SK-N-SH (cell line): Measurements from ENCODE around the gene POLR3G. TPM values are rescaled to one million over a fixed set of nuclear protein-coding genes. Genes with fewer than 3 reads are reported as not detected.

ENCODE experiments used
- CTCF ChIA-PET: fragments of 300-600, 350-600 bp; formaldehyde crosslinking; extraction: SDS; loops from one replicate; lab custom pipeline; 2021; lab: Yijun Ruan, JAX
- POLR2A ChIA-PET: fragments of 350-600 bp; sonication (Branson Sonifier 250); formaldehyde crosslinking; extraction: SDS; loops from one replicate; lab custom pipeline; 2020; ENCODE audit warnings: antibody characterized with exemption, inconsistent platforms; lab: Yijun Ruan, JAX
- DNase-seq: peaks from one replicate; pipeline ENCODE4 v3.0.0; 2012
- H2AFZ ChIP-seq: fragments of 200-600 bp; sonication (generic); 2 replicates; pipeline ENCODE4 v1.8.1; 2016; ENCODE audit warnings: antibody characterized with exemption, mild to moderate bottlenecking, low read depth
- H3F3A ChIP-seq: fragments of 200-600 bp; sonication (generic); replicated peaks from 2 replicates; pipeline ENCODE3; 2016; ENCODE audit warnings: antibody characterized with exemption, mild to moderate bottlenecking; ENCODE audit not compliant: insufficient read depth
- H3K27ac ChIP-seq, 2 experiments: fragments of 200-500 bp in 1 of 2; fragments of 200-600 bp in 1 of 2; sonication (Bioruptor generic) in 1 of 2; sonication (generic), shearing (Covaris generic) in 1 of 2; 2 replicates each; pipeline versions ENCODE4 v1.5.1 to v1.6.1; 2014 to 2016; ENCODE audit warnings: low read depth in 2 of 2, inconsistent platforms in 1 of 2, low read length in 1 of 2, mild to moderate bottlenecking in 1 of 2, mixed read lengths in 1 of 2
- H3K27me3 ChIP-seq: fragments of 200-600 bp; sonication (generic), shearing (Covaris generic); 2 replicates; pipeline ENCODE4 v1.6.1; 2016; ENCODE audit warnings: mixed run types; ENCODE audit not compliant: insufficient read depth
- H3K36me3 ChIP-seq, 2 experiments: fragments of 200-500 bp in 1 of 2; fragments of 200-600 bp in 1 of 2; sonication (Bioruptor generic) in 1 of 2; sonication (generic) in 1 of 2; replicated peaks in 1 of 2; 2 replicates each; pipeline versions ENCODE3 to v1.5.1; 2014 to 2016; ENCODE audit warnings: low read length in 1 of 2, mild to moderate bottlenecking in 1 of 2; ENCODE audit not compliant: insufficient read depth in 2 of 2, control insufficient read depth in 1 of 2
- H3K4me1 ChIP-seq, 2 experiments: fragments of 200-500 bp in 1 of 2; fragments of 200-600 bp in 1 of 2; sonication (Bioruptor generic) in 1 of 2; sonication (generic), shearing (Covaris generic) in 1 of 2; 2 replicates each; pipeline versions ENCODE4 v1.5.1 to v1.6.1; 2014 to 2016; ENCODE audit warnings: low read depth in 1 of 2, low read length in 1 of 2, mixed run types in 1 of 2; ENCODE audit not compliant: insufficient read depth in 2 of 2, control insufficient read depth in 1 of 2
- H3K4me2 ChIP-seq: fragments of 200-600 bp; sonication (generic), shearing (Covaris generic); 2 replicates; pipeline ENCODE4 v1.6.1; 2017; ENCODE audit warnings: mixed run types
- H3K4me3 ChIP-seq, 2 experiments: fragments of 200-500 bp in 1 of 2; fragments of 200-600 bp in 1 of 2; sonication (Bioruptor generic) in 1 of 2; sonication (generic), shearing (Covaris generic) in 1 of 2; 2 replicates each; pipeline versions ENCODE4 v1.5.1 to v1.8.1; 2014 to 2016; ENCODE audit warnings: low read depth in 2 of 2, inconsistent platforms in 1 of 2, low read length in 1 of 2, mild to moderate bottlenecking in 1 of 2, mixed read lengths in 1 of 2, moderate library complexity in 1 of 2
- H3K79me2 ChIP-seq: fragments of 200-600 bp; sonication (generic); 2 replicates; pipeline ENCODE4 v1.8.1; 2017; ENCODE audit warnings: mild to moderate bottlenecking; ENCODE audit not compliant: insufficient read depth
- H3K9ac ChIP-seq: fragments of 200-600 bp; sonication (generic); 2 replicates; pipeline ENCODE4 v1.6.1; 2017; ENCODE audit warnings: mixed run types
- H3K9me2 ChIP-seq: fragments of 200-600 bp; sonication (generic); 2 replicates; pipeline ENCODE4 v1.6.1; 2017; ENCODE audit warnings: mixed run types
- H3K9me3 ChIP-seq: fragments of 200-600 bp; sonication (generic); 2 replicates; pipeline ENCODE4 v1.6.1; 2017; ENCODE audit warnings: mixed run types, mild to moderate bottlenecking, moderate library complexity
- H4K20me1 ChIP-seq: fragments of 200-600 bp; sonication (generic); 2 replicates; pipeline ENCODE4 v1.6.1; 2017; ENCODE audit warnings: mild to moderate bottlenecking, mixed run types; ENCODE audit not compliant: insufficient read depth
- ELF1 ChIP-seq: IDR thresholded peaks from 2 replicates; pipeline ENCODE4 v1.4.0; 2012
- EP300 ChIP-seq, 2 experiments: IDR thresholded peaks; 2 replicates each; pipeline versions ENCODE4 v1.4.0 to v1.6.1; 2012; ENCODE audit warnings: borderline replicate concordance in 1 of 2, low read depth in 1 of 2, low read length in 1 of 2
- FOXJ3 ChIP-seq: sonication (generic); formaldehyde crosslinking; IDR thresholded peaks from 2 replicates; pipeline ENCODE4 v1.5.1; 2020; ENCODE audit warnings: mild to moderate bottlenecking, missing genetic modification reagents
- FOXM1 ChIP-seq: IDR thresholded peaks from 2 replicates; pipeline ENCODE4 v1.4.0; 2012; ENCODE audit warnings: low read depth, mild to moderate bottlenecking
- GABPA ChIP-seq: IDR thresholded peaks from 2 replicates; pipeline ENCODE4 v1.4.0; 2012; ENCODE audit warnings: low read depth, mild to moderate bottlenecking
- JUND ChIP-seq: IDR thresholded peaks from 2 replicates; pipeline ENCODE4 v1.4.0; 2012
- MAX ChIP-seq: IDR thresholded peaks from 2 replicates; pipeline ENCODE4 v1.4.0; 2012; ENCODE audit warnings: low read depth
- MEF2A ChIP-seq: IDR thresholded peaks from 2 replicates; pipeline ENCODE4 v1.4.0; 2012; ENCODE audit warnings: low read depth, borderline replicate concordance
- NFIC ChIP-seq: IDR thresholded peaks from 2 replicates; pipeline ENCODE4 v1.4.0; 2012; ENCODE audit warnings: borderline replicate concordance
- PBX3 ChIP-seq: IDR thresholded peaks from 2 replicates; pipeline ENCODE4; 2012
- POLR2AphosphoS5 ChIP-seq: IDR thresholded peaks from 2 replicates; pipeline ENCODE4 v1.6.1; 2012; ENCODE audit warnings: low read depth, low read length
- RAD21 ChIP-seq: IDR thresholded peaks from 2 replicates; pipeline ENCODE4 v1.6.1; 2012; ENCODE audit warnings: mild to moderate bottlenecking, low read length
- RFX5 ChIP-seq: IDR thresholded peaks from 2 replicates; pipeline ENCODE4 v1.6.1; 2012; ENCODE audit warnings: mild to moderate bottlenecking, improper control_type of control experiment, low read length
- RXRA ChIP-seq: IDR thresholded peaks from 2 replicates; pipeline ENCODE4 v1.4.0; 2012; ENCODE audit warnings: low read depth, mild to moderate bottlenecking, borderline replicate concordance
- SMC3 ChIP-seq: IDR thresholded peaks from 2 replicates; pipeline ENCODE4 v1.6.1; 2012; ENCODE audit warnings: low read depth, low read length, improper control_type of control experiment
- TAF1 ChIP-seq: IDR thresholded peaks from 2 replicates; pipeline ENCODE4 v1.6.1; 2012; ENCODE audit warnings: low read depth, mild to moderate bottlenecking, low read length, moderate library complexity, borderline replicate concordance
- TEAD4 ChIP-seq: IDR thresholded peaks from 2 replicates; pipeline ENCODE4 v1.4.0; 2012; ENCODE audit warnings: mild to moderate bottlenecking, borderline replicate concordance; ENCODE audit not compliant: insufficient read depth
- USF2 ChIP-seq: fragments of 150-350 bp; IDR thresholded peaks from 2 replicates; pipeline ENCODE4 v1.6.1; 2017; ENCODE audit warnings: antibody characterized with exemption, low read length, low read depth, borderline replicate concordance
- ZBTB33 ChIP-seq: IDR thresholded peaks from 2 replicates; pipeline ENCODE4 v1.4.0; 2012; ENCODE audit warnings: low read depth, borderline replicate concordance
- WGBS: methylation state at CpG from one replicate; pipeline ENCODE4 v1.1.6; 2017; ENCODE audit warnings: low lambda C conversion rate; 5-methylcytosine and 5-hydroxymethylcytosine counted together
- polyA plus RNA-seq, 3 experiments: library from polyadenylated mRNA; depleted of rRNA; stranded (reverse); fragments of >200 nt; gene quantifications; 2 replicates each; pipeline ENCODE4 v1.2.3, GENCODE V29; 2012
- TF ChIP-seq, protein P1 (sequence below): fragments of 200-600 bp; sonication (generic); IDR thresholded peaks from 2 replicates; pipeline ENCODE4 v1.6.1; 2017; ENCODE audit warnings: antibody characterized with exemption, mild to moderate bottlenecking, moderate library complexity
- TF ChIP-seq, protein P2 (sequence below): IDR thresholded peaks from 2 replicates; pipeline ENCODE4 v1.4.0; 2012; ENCODE audit warnings: low read depth, borderline replicate concordance

The POLR3G gene
- polyA plus RNA-seq, 1 of the 3 experiments (the other 2 are of a cell fraction), result 17.1 TPM

DNA sequence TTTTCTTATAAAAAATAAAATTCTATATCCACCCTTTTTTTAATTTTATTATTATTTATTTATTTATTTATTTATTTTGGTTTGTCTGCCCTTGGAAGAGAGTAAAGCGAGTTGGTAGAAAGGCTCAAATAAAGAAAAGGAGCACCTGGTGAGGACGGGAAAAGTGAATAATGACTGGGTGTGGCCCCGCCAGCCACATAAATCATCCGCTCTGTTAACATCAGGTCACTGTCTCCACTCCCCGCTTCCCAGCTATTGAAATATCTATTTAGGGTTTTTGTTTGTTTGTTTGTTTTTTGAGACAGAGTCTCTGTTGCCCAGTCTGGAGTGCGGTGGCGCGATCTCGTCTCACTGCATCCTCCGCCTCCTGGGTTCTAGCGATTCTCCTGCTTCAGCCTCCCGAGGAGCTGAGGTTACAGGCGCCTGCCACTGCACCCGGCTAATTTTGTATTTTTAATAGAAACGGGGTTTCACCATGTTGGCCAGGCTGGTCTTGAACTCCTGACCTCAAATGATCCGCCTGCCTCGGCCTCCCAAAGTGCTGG is 844 bp downstream of the POLR3G start (continued):
- no peak for TF ChIP-seq ZBTB33
- no peak for TF ChIP-seq POLR2AphosphoS5
- no peak for TF ChIP-seq EP300 (IDR thresholded peaks at IDR 0.05; ENCODE audit: borderline replicate concordance in 1 of 2, low read depth in 1 of 2, low read length in 1 of 2)
- no peak for TF ChIP-seq MAX
- no peak for TF ChIP-seq NFIC
- TF ChIP-seq, protein P1, sequence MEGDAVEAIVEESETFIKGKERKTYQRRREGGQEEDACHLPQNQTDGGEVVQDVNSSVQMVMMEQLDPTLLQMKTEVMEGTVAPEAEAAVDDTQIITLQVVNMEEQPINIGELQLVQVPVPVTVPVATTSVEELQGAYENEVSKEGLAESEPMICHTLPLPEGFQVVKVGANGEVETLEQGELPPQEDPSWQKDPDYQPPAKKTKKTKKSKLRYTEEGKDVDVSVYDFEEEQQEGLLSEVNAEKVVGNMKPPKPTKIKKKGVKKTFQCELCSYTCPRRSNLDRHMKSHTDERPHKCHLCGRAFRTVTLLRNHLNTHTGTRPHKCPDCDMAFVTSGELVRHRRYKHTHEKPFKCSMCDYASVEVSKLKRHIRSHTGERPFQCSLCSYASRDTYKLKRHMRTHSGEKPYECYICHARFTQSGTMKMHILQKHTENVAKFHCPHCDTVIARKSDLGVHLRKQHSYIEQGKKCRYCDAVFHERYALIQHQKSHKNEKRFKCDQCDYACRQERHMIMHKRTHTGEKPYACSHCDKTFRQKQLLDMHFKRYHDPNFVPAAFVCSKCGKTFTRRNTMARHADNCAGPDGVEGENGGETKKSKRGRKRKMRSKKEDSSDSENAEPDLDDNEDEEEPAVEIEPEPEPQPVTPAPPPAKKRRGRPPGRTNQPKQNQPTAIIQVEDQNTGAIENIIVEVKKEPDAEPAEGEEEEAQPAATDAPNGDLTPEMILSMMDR, result no peak
- TF ChIP-seq TEAD4, result no peak
- TF ChIP-seq MEF2A, result no peak
- TF ChIP-seq FOXM1, result no peak
- no peak for TF ChIP-seq PBX3

GRCh38 chr5:90476391-90476790 is 1.7 kb downstream of the POLR3G start:
- Histone ChIP-seq H2AFZ (no peak overlapping the region), H3K27ac (no peak overlapping the region; a peak in 1 of 4 replicates), H3K4me1 (peaks cover 10 to 21% of the 10 kb centered on the region in 2 experiments; a peak in 3 of 4 replicates), H4K20me1 (no peaks in the 10 kb centered on the region), H3K27me3 (no peaks in the 10 kb centered on the region), H3K9me2 (no peaks in the 10 kb centered on the region), H3K4me3 (no peak overlapping the region), H3K79me2 (peaks cover 24% of the 10 kb centered on the region), H3F3A (no peaks in the 10 kb centered on the region), H3K36me3 (peaks cover 0 to under 1% of the 10 kb centered on the region in 2 experiments), H3K9me3 (no peaks in the 10 kb centered on the region), H3K4me2 (peak overlapping the region; percentile 30; the same call in 1 of the 2 replicates)
- ChIA-PET POLR2A (no interaction called here), CTCF (interaction anchor here (0.7 kb wide), 2 partner anchors 54 to 134 kb away, joined by 3 to 4 read pairs; partner anchors contain the start of gene LYSMD3)
- WGBS, result 98% methylated on average over 3 of the region's 3 CpGs
- DNase-seq, result no peak
- TF ChIP-seq, protein P2, sequence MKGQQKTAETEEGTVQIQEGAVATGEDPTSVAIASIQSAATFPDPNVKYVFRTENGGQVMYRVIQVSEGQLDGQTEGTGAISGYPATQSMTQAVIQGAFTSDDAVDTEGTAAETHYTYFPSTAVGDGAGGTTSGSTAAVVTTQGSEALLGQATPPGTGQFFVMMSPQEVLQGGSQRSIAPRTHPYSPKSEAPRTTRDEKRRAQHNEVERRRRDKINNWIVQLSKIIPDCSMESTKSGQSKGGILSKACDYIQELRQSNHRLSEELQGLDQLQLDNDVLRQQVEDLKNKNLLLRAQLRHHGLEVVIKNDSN, result no peak
- no peak for TF ChIP-seq SMC3
- TF ChIP-seq ELF1, result no peak
- no peak for TF ChIP-seq RFX5
- TF ChIP-seq NFIC, result no peak
- TF ChIP-seq RAD21, result no peak
- no peak for TF ChIP-seq FOXJ3 (CRISPR knock-in tag)
- TF ChIP-seq JUND, result no peak
- no peak for TF ChIP-seq RXRA
- TF ChIP-seq TAF1, result no peak
- no peak for TF ChIP-seq USF2
- TF ChIP-seq, protein P1, result no peak
- no peak for TF ChIP-seq GABPA
- TF ChIP-seq, all 33 proteins: peak for 0
- no peak overlapping the region for H3K9ac ChIP-seq
